ENCODE measurements around the gene TNRC6B. TPM values are rescaled to one million over a fixed set of nuclear protein-coding genes. Genes with fewer than 3 reads are reported as not detected.

The TNRC6B gene
- total RNA-seq, 2 donors from 2014 or later, result 25.0 to 27.1 TPM

DNA sequence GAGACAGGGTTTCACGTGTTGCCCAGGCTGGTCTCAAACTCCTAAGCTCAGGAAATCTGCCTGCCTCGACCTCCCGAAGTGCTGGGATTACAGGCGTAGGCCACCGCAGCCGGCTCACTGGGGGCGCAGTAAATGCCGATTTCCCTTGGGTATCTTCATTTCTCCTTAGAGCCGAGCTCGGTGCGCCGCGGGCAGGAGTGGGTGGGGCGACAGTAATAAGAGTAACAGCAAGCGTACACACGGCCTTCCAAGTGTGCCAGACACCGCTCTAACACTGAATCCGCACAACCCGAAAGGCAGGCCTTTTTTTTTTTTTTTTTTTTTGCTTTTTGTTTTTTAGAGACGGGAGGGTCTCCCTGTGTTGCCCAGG lies 168.1 kb downstream of the TNRC6B start:
- Histone ChIP-seq H3K9me3 (no peaks in the 10 kb centered on the region), H3K4me3 (peak overlapping the region; percentile 70 to 72), H3K36me3 (peaks cover 16% of the 10 kb centered on the region), H3K27ac (peak overlapping the region; percentile 88 to 92), H3K4me1 (peaks cover 0 to 25% of the 10 kb centered on the region in 2 donors), H3K27me3 (no peaks in the 10 kb centered on the region)
- TF ChIP-seq, protein P1, sequence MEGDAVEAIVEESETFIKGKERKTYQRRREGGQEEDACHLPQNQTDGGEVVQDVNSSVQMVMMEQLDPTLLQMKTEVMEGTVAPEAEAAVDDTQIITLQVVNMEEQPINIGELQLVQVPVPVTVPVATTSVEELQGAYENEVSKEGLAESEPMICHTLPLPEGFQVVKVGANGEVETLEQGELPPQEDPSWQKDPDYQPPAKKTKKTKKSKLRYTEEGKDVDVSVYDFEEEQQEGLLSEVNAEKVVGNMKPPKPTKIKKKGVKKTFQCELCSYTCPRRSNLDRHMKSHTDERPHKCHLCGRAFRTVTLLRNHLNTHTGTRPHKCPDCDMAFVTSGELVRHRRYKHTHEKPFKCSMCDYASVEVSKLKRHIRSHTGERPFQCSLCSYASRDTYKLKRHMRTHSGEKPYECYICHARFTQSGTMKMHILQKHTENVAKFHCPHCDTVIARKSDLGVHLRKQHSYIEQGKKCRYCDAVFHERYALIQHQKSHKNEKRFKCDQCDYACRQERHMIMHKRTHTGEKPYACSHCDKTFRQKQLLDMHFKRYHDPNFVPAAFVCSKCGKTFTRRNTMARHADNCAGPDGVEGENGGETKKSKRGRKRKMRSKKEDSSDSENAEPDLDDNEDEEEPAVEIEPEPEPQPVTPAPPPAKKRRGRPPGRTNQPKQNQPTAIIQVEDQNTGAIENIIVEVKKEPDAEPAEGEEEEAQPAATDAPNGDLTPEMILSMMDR (IDR thresholded peaks at IDR 0.05), result no peak
- no peak for DNase-seq (ENCODE audit: low spot score)

DNA sequence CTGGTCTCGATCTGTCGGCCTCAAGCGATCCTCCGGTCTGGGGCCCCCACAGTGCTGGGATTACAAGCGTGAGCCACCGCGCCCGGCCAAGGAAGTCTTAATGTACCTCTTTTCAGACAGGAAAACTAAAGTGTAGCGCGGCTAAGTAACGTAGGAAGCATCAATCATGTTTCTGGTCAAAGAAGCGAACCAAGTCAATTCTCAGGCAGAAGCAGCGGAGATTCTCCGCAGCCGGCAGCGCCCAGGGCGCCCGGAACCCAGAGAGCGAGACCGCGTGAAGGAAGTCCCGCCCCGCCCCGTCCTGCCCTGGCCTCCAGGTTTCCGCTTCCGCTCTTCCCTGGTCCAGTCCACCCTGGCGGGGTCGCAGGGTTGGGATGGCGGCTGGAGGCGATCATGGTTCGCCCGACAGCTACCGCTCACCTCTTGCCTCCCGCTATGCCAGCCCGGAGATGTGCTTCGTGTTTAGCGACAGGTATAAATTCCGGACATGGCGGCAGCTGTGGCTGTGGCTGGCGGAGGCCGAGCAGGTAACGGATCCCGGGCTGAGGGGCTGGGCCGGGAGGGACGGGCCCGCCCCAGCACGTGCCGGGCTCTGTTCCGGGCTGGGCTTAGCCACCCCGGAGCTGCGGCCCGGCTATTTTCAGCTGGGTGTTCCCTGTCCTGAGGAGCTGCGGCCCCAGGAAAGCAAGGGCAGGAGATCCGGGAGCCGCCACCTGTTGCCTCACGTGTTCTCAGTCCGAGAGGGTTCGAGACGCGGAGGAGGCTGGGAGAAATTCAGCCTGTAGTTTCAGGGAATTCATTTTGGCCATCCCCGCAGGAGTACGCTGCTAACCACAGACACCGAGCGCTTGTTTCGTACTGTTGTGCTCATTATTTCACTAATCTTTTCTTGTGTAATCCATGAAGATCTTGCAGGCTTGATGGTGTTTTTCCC lies 168.7 kb downstream of the TNRC6B start, which contains the start of gene ADSL:
Gene ADSL (plus strand): TSS at position 316 of the 934 bp plus-strand sequence. CDS start 59 bp downstream, at position 375.
- Histone ChIP-seq H3K27ac (peak within 1 kb of the TSS; percentile 88 to 92), H3K4me3 (peak within 1 kb of the TSS; percentile 70 to 72), H3K36me3 (peaks cover 23% of the 10 kb centered on the region), H3K27me3 (no peaks in the 10 kb centered on the region), H3K9me3 (no peaks in the 10 kb centered on the region), H3K4me1 (peaks cover 0 to 25% of the 10 kb centered on the region in 2 donors)
- DNase-seq (ENCODE audit: low spot score), result peak; percentile 85
- TF ChIP-seq, protein P1 (IDR thresholded peaks at IDR 0.05), result peak in 1 of 2 donors; percentile 11

DNA sequence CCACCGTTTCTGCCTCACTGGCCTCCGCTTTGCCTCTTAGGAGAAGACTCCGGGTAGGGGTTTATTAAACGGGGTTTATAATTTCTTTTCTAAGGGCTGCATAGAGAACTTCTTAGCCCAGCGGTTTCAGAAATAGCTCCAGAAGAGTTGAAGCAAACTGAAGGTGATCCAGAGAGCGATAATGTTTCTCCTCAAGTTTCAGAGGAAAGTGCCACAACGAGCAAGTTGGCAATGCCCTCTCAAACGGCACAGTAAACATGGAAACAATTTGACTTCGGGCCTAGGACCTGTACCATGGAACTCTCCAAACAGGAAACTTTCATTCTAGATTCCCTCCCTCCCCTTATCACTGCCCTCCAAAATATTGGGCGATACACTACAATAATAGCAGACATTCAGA lies 169.6 kb downstream of the TNRC6B start:
- TF ChIP-seq, protein P1 (IDR thresholded peaks at IDR 0.05), result no peak
- Histone ChIP-seq H3K27me3 (no peaks in the 10 kb centered on the region), H3K4me3 (peak overlapping the region; percentile 70 to 72), H3K9me3 (no peaks in the 10 kb centered on the region), H3K27ac (peak overlapping the region; percentile 88 to 92), H3K4me1 (peaks cover 0 to 25% of the 10 kb centered on the region in 2 donors), H3K36me3 (peaks cover 31% of the 10 kb centered on the region)
- no peak for DNase-seq (ENCODE audit: low spot score)

DNA sequence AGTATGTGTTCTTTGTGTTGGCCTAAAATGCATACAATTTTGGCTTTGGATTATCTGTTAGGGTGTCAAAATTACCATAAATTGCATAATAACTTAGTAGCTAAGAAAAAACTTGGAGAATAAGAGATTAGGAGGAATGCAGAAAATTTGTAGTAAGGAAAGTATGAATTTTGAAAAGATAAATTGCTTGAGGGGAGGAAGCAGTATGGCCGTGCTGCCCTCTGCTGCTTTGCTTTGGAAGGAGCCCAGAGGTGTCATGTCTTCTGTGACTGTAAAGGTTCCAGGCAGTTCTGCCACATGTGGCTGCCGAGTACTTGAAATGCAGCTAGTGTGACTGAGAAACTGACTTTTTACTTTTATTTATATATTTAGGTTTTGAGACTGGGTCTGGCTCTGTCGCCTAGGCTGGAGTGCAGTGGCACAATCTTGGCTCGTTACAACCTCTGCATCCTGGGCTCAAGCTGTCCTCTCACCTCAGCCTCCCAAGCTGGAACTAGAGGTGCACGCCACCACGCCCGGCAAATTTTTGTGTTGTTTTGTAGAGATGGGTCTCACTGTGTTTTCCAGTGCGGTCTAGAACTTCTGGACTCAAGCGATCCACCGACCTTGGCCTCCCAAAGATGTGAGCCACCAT lies 170.4 kb downstream of the TNRC6B start:
- DNase-seq (ENCODE audit: low spot score), result no peak
- Histone ChIP-seq H3K4me3 (no peak overlapping the region), H3K9me3 (no peaks in the 10 kb centered on the region), H3K27me3 (no peaks in the 10 kb centered on the region), H3K36me3 (peaks cover 40% of the 10 kb centered on the region), H3K4me1 (peaks cover 0 to 25% of the 10 kb centered on the region in 2 donors), H3K27ac (no peak overlapping the region)
- TF ChIP-seq, protein P1 (IDR thresholded peaks at IDR 0.05), result peak; percentile 52 to 83

DNA sequence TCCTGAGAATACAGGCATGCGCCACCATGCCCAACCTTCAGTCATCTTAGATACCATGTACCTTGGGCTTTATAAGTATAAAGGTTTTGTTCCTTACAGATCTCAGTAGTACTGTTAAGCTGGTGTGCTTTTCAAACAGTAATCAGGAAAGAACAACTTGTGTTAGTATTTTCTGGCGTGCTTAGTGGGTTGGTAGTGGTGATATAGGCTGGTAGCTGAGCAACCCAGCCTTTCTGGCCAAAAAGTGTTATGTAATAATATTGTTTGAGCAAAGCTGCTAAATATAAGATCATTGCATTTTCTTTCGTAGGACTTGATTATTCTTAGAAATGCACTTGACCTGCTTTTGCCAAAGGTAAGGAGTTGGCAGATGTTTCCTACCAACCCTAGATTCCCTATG lies 175.0 kb downstream of the TNRC6B start:
- no peak overlapping the region for H3K4me3 ChIP-seq
- H3K36me3 ChIP-seq, result peaks cover 69% of the 10 kb centered on the region
- no peaks in the 10 kb centered on the region for H3K27me3 ChIP-seq
- no peak for DNase-seq (ENCODE audit: low spot score)
- no peaks in the 10 kb centered on the region for H3K9me3 ChIP-seq
- TF ChIP-seq, protein P1 (IDR thresholded peaks at IDR 0.05), result no peak
- peaks cover 0 to 7% of the 10 kb centered on the region in 2 donors for H3K4me1 ChIP-seq
- H3K27ac ChIP-seq, result no peak overlapping the region
